Measurements from ENCODE around the gene DLGAP4. TPM values are rescaled to one million over a fixed set of nuclear protein-coding genes. Genes with fewer than 3 reads are reported as not detected.

DLGAP4 gene
- total and polyA plus RNA-seq, 10 of the 15 experiments (the other 5 are each of a cell fraction or from before 2014, with no cell fraction given), result 0.42 to 43.3 (median 19.0) TPM

- 77% methylated on average over 2 of the region's 2 CpGs for WGBS (ENCODE audit: insufficient coverage, insufficient replicate concordance, low lambda C conversion rate, missing lambda C conversion rate)
- H3K4me3 ChIP-seq, result no peak overlapping the region
- no TSS peak for BruUV-seq (replicated peaks)
- no peak overlapping the region for H3K27ac ChIP-seq (ENCODE audit: control insufficient read depth, insufficient read depth)
- ATAC-seq, result no peak
- ChIA-PET RAD21 (ENCODE audit: unreplicated experiment) (no interaction called here), POLR2A (interaction anchor here (0.7 kb wide), 1 partner anchor 20 kb away, joined by 5 read pairs; no protein-coding TSS in a partner anchor), CTCF (no interaction called here), SMC1A (ENCODE audit: uncharacterized antibody, unreplicated experiment) (interaction anchor here (1.3 kb wide), 1 partner anchor 201 kb away, joined by 3 read pairs; no protein-coding TSS in a partner anchor)
- no peak overlapping the region for H3K9ac ChIP-seq (ENCODE audit: control insufficient read depth, insufficient read depth, low read length)
- H3K27me3 ChIP-seq (replicated peaks in 1 of 2; ENCODE audit: control insufficient read depth in 2 of 2, insufficient read depth in 2 of 2, low read length in 1 of 2), result no peaks in the 10 kb centered on the region
- H2AFZ ChIP-seq (ENCODE audit: control insufficient read depth, low read depth, low read length), result no peak overlapping the region
- H3K4me2 ChIP-seq (ENCODE audit: control insufficient read depth, insufficient read depth), result no peak overlapping the region
- H3K4me1 ChIP-seq (ENCODE audit: control insufficient read depth, insufficient read depth, low read length), result 0 out of 2 replicates have a peak, but pooled peaks cover 3% of the 10 kb centered on the region
- TF ChIP-seq CHD2 (IDR thresholded peaks at IDR 0.05; ENCODE audit: borderline replicate concordance, low read depth, low read length) (no peak), IRF4 (IDR thresholded peaks at IDR 0.05; ENCODE audit: low read depth, low read length) (no peak), USF1 (IDR thresholded peaks at IDR 0.05; ENCODE audit: borderline replicate concordance, extremely low read length, insufficient read depth, low read depth, low read length) (no peak), POLR2AphosphoS5 (IDR thresholded peaks at IDR 0.05; ENCODE audit: low read length) (no peak), SP1 (IDR thresholded peaks at IDR 0.05; ENCODE audit: low read depth, low read length) (no peak), HDAC2 (IDR thresholded peaks at IDR 0.05) (no peak), RBBP5 (conservative IDR thresholded peaks at IDR 0.05) (no peak)
- H3K9me3 ChIP-seq (replicated peaks; ENCODE audit: control insufficient read depth, insufficient read depth, low read length), result no peaks in the 10 kb centered on the region
- DNase-seq (ENCODE audit: low read depth, low spot score), result no peak
- no peak for FAIRE-seq
- intact Hi-C loops (cut with micrococcal nuclease; ENCODE audit: unreplicated experiment), result no loop called here
- H3K36me3 ChIP-seq (ENCODE audit: control insufficient read depth in 2 of 2, insufficient read depth in 2 of 2, low read length in 1 of 2), result peaks cover 1 to 9% of the 10 kb centered on the region in 2 experiments; a peak in 3 of 4 replicates
- H3K79me2 ChIP-seq (ENCODE audit: control insufficient read depth, insufficient read depth, low read length), result no peaks in the 10 kb centered on the region
- in situ Hi-C loops (cut with MboI), result no loop called here
- H4K20me1 ChIP-seq (ENCODE audit: control insufficient read depth, insufficient read depth), result no peaks in the 10 kb centered on the region
Observed at GRCh38 chr20:36519944-36520343, 213.8 kb downstream of the DLGAP4 start.

GRCh38 chr20:36521526-36521925, 215.4 kb downstream of the DLGAP4 start:
- Histone ChIP-seq H3K4me3 (no peak overlapping the region), H4K20me1 (ENCODE audit: control insufficient read depth, insufficient read depth) (no peaks in the 10 kb centered on the region), H2AFZ (ENCODE audit: control insufficient read depth, low read depth, low read length) (no peak overlapping the region), H3K4me1 (ENCODE audit: control insufficient read depth, insufficient read depth, low read length) (0 out of 2 replicates have a peak, but pooled peaks cover 3% of the 10 kb centered on the region), H3K9me3 (replicated peaks; ENCODE audit: control insufficient read depth, insufficient read depth, low read length) (no peaks in the 10 kb centered on the region), H3K36me3 (ENCODE audit: control insufficient read depth in 2 of 2, insufficient read depth in 2 of 2, low read length in 1 of 2) (peaks cover 12 to 13% of the 10 kb centered on the region in 2 experiments; a peak in 3 of 4 replicates), H3K27ac (ENCODE audit: control insufficient read depth, insufficient read depth) (no peak overlapping the region), H3K4me2 (ENCODE audit: control insufficient read depth, insufficient read depth) (no peak overlapping the region), H3K27me3 (replicated peaks in 1 of 2; ENCODE audit: control insufficient read depth in 2 of 2, insufficient read depth in 2 of 2, low read length in 1 of 2) (no peaks in the 10 kb centered on the region), H3K9ac (ENCODE audit: control insufficient read depth, insufficient read depth, low read length) (no peak overlapping the region), H3K79me2 (ENCODE audit: control insufficient read depth, insufficient read depth, low read length) (no peaks in the 10 kb centered on the region)
- SMC1A ChIA-PET (ENCODE audit: uncharacterized antibody, unreplicated experiment), result interaction anchor here (1.0 to 1.3 kb wide), 2 partner anchors 133 to 220 kb away, joined by 3 read pairs; no protein-coding TSS in a partner anchor
- no TSS peak for BruUV-seq (replicated peaks)
- ATAC-seq (no peak), FAIRE-seq (no peak), DNase-seq (ENCODE audit: low read depth, low spot score) (no peak)
- in situ Hi-C loops (cut with MboI) (no loop called here), intact Hi-C loops (cut with micrococcal nuclease; ENCODE audit: unreplicated experiment) (no loop called here)
- 100% methylated on average over 1 of the region's 1 CpG for WGBS (ENCODE audit: insufficient coverage, insufficient replicate concordance, low lambda C conversion rate, missing lambda C conversion rate)
- CTCF ChIA-PET, result interaction anchor here (1.1 kb wide), 1 partner anchor 74 kb away, joined by 3 read pairs; no protein-coding TSS in a partner anchor
- RAD21 ChIA-PET (ENCODE audit: unreplicated experiment), result no interaction called here
- POLR2A ChIA-PET, result interaction anchor here (0.6 kb wide), 1 partner anchor 39 kb away, joined by 3 read pairs; no protein-coding TSS in a partner anchor
- TF ChIP-seq HDAC6 (IDR thresholded peaks at IDR 0.05; ENCODE audit: unreplicated experiment), result no peak
- no peak for TF ChIP-seq ZSCAN29 (IDR thresholded peaks at IDR 0.05)
- no peak for TF ChIP-seq NFYB (IDR thresholded peaks at IDR 0.05; ENCODE audit: insufficient read depth, low read depth, low read length)
- TF ChIP-seq HCFC1 (IDR thresholded peaks at IDR 0.05; ENCODE audit: low read length), result no peak
- no peak for TF ChIP-seq ELK1 (IDR thresholded peaks at IDR 0.05; ENCODE audit: low read depth, low read length)
- no peak for TF ChIP-seq E2F4 (IDR thresholded peaks at IDR 0.05; ENCODE audit: low read depth, low read length)
- TF ChIP-seq CBX5 (IDR thresholded peaks at IDR 0.05; ENCODE audit: low read depth), result no peak

Measured in GM12878 (cell line).